ENCODE data around the gene KRTAP4-9. TPM values are rescaled to one million over a fixed set of nuclear protein-coding genes. Genes with fewer than 3 reads are reported as not detected.
"Not testable (repeated sequence)": the region's sequence is repeated elsewhere in the genome, so short reads cannot be mapped to it uniquely, and the experiment has no call there.

Gene KRTAP4-9
- total RNA-seq, 2 experiments from 2014 or later: not detected

GRCh38 chr17:41069031-41069430, 36.2 kb upstream of the KRTAP4-9 start:
- H3K27me3 Mint-ChIP-seq: no peaks in the 10 kb centered on the region
- no peak overlapping the region for H3K27ac Mint-ChIP-seq
- intact Hi-C loops (cut with micrococcal nuclease): no loop called here
- ChIA-PET POLR2A (no interaction called here), CTCF (no interaction called here)
- H3K9me3 Mint-ChIP-seq: no peaks in the 10 kb centered on the region
- H3K4me3 Mint-ChIP-seq: no peak overlapping the region
- no peak for DNase-seq
- no peak for TF ChIP-seq CTCF (IDR thresholded peaks at IDR 0.05)
- ATAC-seq: no peak
- H3K4me1 Mint-ChIP-seq (ENCODE audit: low read depth): no peaks in the 10 kb centered on the region
- no peaks in the 10 kb centered on the region for H3K36me3 Mint-ChIP-seq (ENCODE audit: low read depth)

GRCh38 chr17:41071606-41072360, 33.4 kb upstream of the KRTAP4-9 start:
- no peaks in the 10 kb centered on the region for H3K4me1 Mint-ChIP-seq (ENCODE audit: low read depth)
- intact Hi-C loops (cut with micrococcal nuclease): no loop called here
- no peak for TF ChIP-seq CTCF (IDR thresholded peaks at IDR 0.05)
- POLR2A ChIA-PET: no interaction called here
- CTCF ChIA-PET: interaction anchor here (0.5 kb wide), 1 partner anchor 129 kb away, joined by 3 read pairs; no protein-coding TSS in a partner anchor
- no peak overlapping the region for H3K4me3 Mint-ChIP-seq
- DNase-seq (no peak), ATAC-seq (no peak)
- no peak overlapping the region for H3K27ac Mint-ChIP-seq
- H3K27me3 Mint-ChIP-seq: peaks cover 8% of the 10 kb centered on the region
- H3K9me3 Mint-ChIP-seq: no peaks in the 10 kb centered on the region
- H3K36me3 Mint-ChIP-seq (ENCODE audit: low read depth): no peaks in the 10 kb centered on the region

- Mint-ChIP-seq H3K27ac (no peak overlapping the region), H3K27me3 (peaks cover 9% of the 10 kb centered on the region), H3K36me3 (ENCODE audit: low read depth) (no peaks in the 10 kb centered on the region), H3K4me1 (ENCODE audit: low read depth) (no peaks in the 10 kb centered on the region), H3K4me3 (no peak overlapping the region), H3K9me3 (no peaks in the 10 kb centered on the region)
- ATAC-seq: no peak
- TF ChIP-seq CTCF (IDR thresholded peaks at IDR 0.05): no peak
- CTCF ChIA-PET: no interaction called here
- intact Hi-C loops (cut with micrococcal nuclease): no loop called here
- POLR2A ChIA-PET: no interaction called here
- DNase-seq: no peak
Observed at GRCh38 chr17:41073676-41074075, 31.5 kb upstream of the KRTAP4-9 start.

- Mint-ChIP-seq H3K9me3 (no peaks in the 10 kb centered on the region), H3K4me1 (ENCODE audit: low read depth) (no peaks in the 10 kb centered on the region), H3K4me3 (no peak overlapping the region), H3K27ac (no peak overlapping the region), H3K36me3 (ENCODE audit: low read depth) (no peaks in the 10 kb centered on the region), H3K27me3 (peaks cover 9% of the 10 kb centered on the region)
- CTCF ChIA-PET: no interaction called here
- ATAC-seq (no peak), DNase-seq (no peak)
- intact Hi-C loops (cut with micrococcal nuclease): no loop called here
- TF ChIP-seq CTCF (IDR thresholded peaks at IDR 0.05): no peak
- POLR2A ChIA-PET: no interaction called here
Observed at GRCh38 chr17:41076788-41077187, 28.4 kb upstream of the KRTAP4-9 start.

- intact Hi-C loops (cut with micrococcal nuclease): no loop called here
- ChIA-PET POLR2A (no interaction called here), CTCF (no interaction called here)
- H3K4me3 Mint-ChIP-seq: no peak overlapping the region
- H3K27me3 Mint-ChIP-seq: peaks cover 6% of the 10 kb centered on the region
- no peaks in the 10 kb centered on the region for H3K36me3 Mint-ChIP-seq (ENCODE audit: low read depth)
- DNase-seq: no peak
- no peak for ATAC-seq
- no peak for TF ChIP-seq CTCF (IDR thresholded peaks at IDR 0.05)
- H3K9me3 Mint-ChIP-seq: no peaks in the 10 kb centered on the region
- H3K4me1 Mint-ChIP-seq (ENCODE audit: low read depth): no peaks in the 10 kb centered on the region
- no peak overlapping the region for H3K27ac Mint-ChIP-seq
Observed at GRCh38 chr17:41082626-41083025, 22.6 kb upstream of the KRTAP4-9 start.

GRCh38 chr17:41083427-41083826, 21.8 kb upstream of the KRTAP4-9 start:
- intact Hi-C loops (cut with micrococcal nuclease); CTCF ChIA-PET; H3K9me3 Mint-ChIP-seq; H3K36me3 Mint-ChIP-seq (ENCODE audit: low read depth); H3K4me3 Mint-ChIP-seq; H3K27me3 Mint-ChIP-seq; POLR2A ChIA-PET; H3K27ac Mint-ChIP-seq; H3K4me1 Mint-ChIP-seq (ENCODE audit: low read depth); DNase-seq; ATAC-seq: not testable (repeated sequence)

- DNase-seq; ATAC-seq; CTCF ChIA-PET; H3K27me3 Mint-ChIP-seq; H3K9me3 Mint-ChIP-seq; H3K27ac Mint-ChIP-seq; H3K4me3 Mint-ChIP-seq; POLR2A ChIA-PET; H3K36me3 Mint-ChIP-seq (ENCODE audit: low read depth); H3K4me1 Mint-ChIP-seq (ENCODE audit: low read depth); intact Hi-C loops (cut with micrococcal nuclease): not testable (repeated sequence)
Observed at GRCh38 chr17:41084100-41084856, 20.9 kb upstream of the KRTAP4-9 start, which contains the start of gene KRTAP4-7. Gene KRTAP4-7, plus strand, starts transcription at chr17:41084150. Its CDS starts 57 bp downstream, at chr17:41084207.
